ENCODE measurements around the gene ATP5F1C. TPM values are rescaled to one million over a fixed set of nuclear protein-coding genes. Genes with fewer than 3 reads are reported as not detected.

The ATP5F1C gene
- total RNA-seq, 1 experiment from 2014 or later = 288 TPM

GRCh38 chr10:7808686-7809267 is 20.8 kb downstream of the ATP5F1C start:
- H3K4me3 Mint-ChIP-seq = no peak overlapping the region
- DNase-seq (ENCODE audit: low spot score) (no peak), ATAC-seq (no peak)
- H3K9me3 Mint-ChIP-seq = no peaks in the 10 kb centered on the region
- POLR2A ChIA-PET = interaction anchor here (1.1 to 1.7 kb wide), 2 partner anchors 9 to 21 kb away, joined by 3 to 4 read pairs; partner anchors contain the start of genes ATP5F1C, KIN and TAF3
- no peak overlapping the region for H3K27ac Mint-ChIP-seq
- CTCF ChIA-PET = interaction anchor here (0.9 kb wide), 1 partner anchor 9 kb away, joined by 6 read pairs; the partner anchor contains the start of gene TAF3
- TF ChIP-seq ZNF317 (CRISPR knock-in tag; IDR thresholded peaks at IDR 0.05; ENCODE audit: borderline replicate concordance, low read depth) = no peak
- no peak for TF ChIP-seq MLX (CRISPR knock-in tag; IDR thresholded peaks at IDR 0.05)
- peak; percentile 65; the same call in 1 of the 2 replicates for TF ChIP-seq ZNF121 (CRISPR knock-in tag; IDR thresholded peaks at IDR 0.05)
- TF ChIP-seq ATF6 (CRISPR knock-in tag; IDR thresholded peaks at IDR 0.05) = no peak
- peaks cover 17% of the 10 kb centered on the region for H3K4me1 Mint-ChIP-seq
- H3K27me3 Mint-ChIP-seq (ENCODE audit: low read depth) = peaks cover 4% of the 10 kb centered on the region; the same call in 1 of the 2 replicates
- peaks cover 33% of the 10 kb centered on the region for H3K36me3 Mint-ChIP-seq

GRCh38 chr10:7810443-7810842 is 22.5 kb downstream of the ATP5F1C start:
- H3K4me3 Mint-ChIP-seq = no peak overlapping the region
- H3K27ac Mint-ChIP-seq = peak overlapping the region; percentile 2; the same call in 1 of the 2 replicates
- CTCF ChIA-PET = interaction anchor here (0.8 kb wide), 1 partner anchor 123 kb away, joined by 3 read pairs; no protein-coding TSS in a partner anchor
- peaks cover 17% of the 10 kb centered on the region for H3K4me1 Mint-ChIP-seq
- ATAC-seq = no peak
- no peak for DNase-seq (ENCODE audit: low spot score)
- TF ChIP-seq MYBL2 (CRISPR knock-in tag; IDR thresholded peaks at IDR 0.05) (no peak), MLX (CRISPR knock-in tag; IDR thresholded peaks at IDR 0.05) (no peak), ZNF416 (CRISPR knock-in tag; IDR thresholded peaks at IDR 0.05) (no peak), CREB1 (CRISPR knock-in tag; IDR thresholded peaks at IDR 0.05) (no peak), FOXP4 (CRISPR knock-in tag; IDR thresholded peaks at IDR 0.05) (no peak), NR3C1 (CRISPR knock-in tag; conservative IDR thresholded peaks at IDR 0.05; ENCODE audit: low read depth) (no peak), SMAD4 (CRISPR knock-in tag; IDR thresholded peaks at IDR 0.05) (no peak), RORB (CRISPR knock-in tag; IDR thresholded peaks at IDR 0.05) (no peak), RELA (CRISPR knock-in tag; IDR thresholded peaks at IDR 0.05; ENCODE audit: borderline replicate concordance) (no peak), HMGXB4 (CRISPR knock-in tag; IDR thresholded peaks at IDR 0.05) (no peak)
- POLR2A ChIA-PET = no interaction called here
- peaks cover 8% of the 10 kb centered on the region; the same call in 1 of the 2 replicates for H3K27me3 Mint-ChIP-seq (ENCODE audit: low read depth)
- H3K9me3 Mint-ChIP-seq = no peaks in the 10 kb centered on the region
- H3K36me3 Mint-ChIP-seq = peaks cover 17% of the 10 kb centered on the region

- H3K4me3 Mint-ChIP-seq = no peak overlapping the region
- peak overlapping the region; percentile 2; the same call in 1 of the 2 replicates for H3K27ac Mint-ChIP-seq
- H3K27me3 Mint-ChIP-seq (ENCODE audit: low read depth) = peaks cover 8% of the 10 kb centered on the region; the same call in 1 of the 2 replicates
- no peak for ATAC-seq
- peaks cover 14% of the 10 kb centered on the region for H3K36me3 Mint-ChIP-seq
- ChIA-PET POLR2A (no interaction called here), CTCF (interaction anchor here (0.8 kb wide), 1 partner anchor 124 kb away, joined by 3 read pairs; no protein-coding TSS in a partner anchor)
- DNase-seq (ENCODE audit: low spot score) = no peak
- peaks cover 17% of the 10 kb centered on the region for H3K4me1 Mint-ChIP-seq
- no peaks in the 10 kb centered on the region for H3K9me3 Mint-ChIP-seq
- no peak for TF ChIP-seq RORB (CRISPR knock-in tag; IDR thresholded peaks at IDR 0.05)
- TF ChIP-seq TCF7 (CRISPR knock-in tag; IDR thresholded peaks at IDR 0.05; ENCODE audit: low read depth) = no peak
- no peak for TF ChIP-seq ZNF512 (CRISPR knock-in tag; IDR thresholded peaks at IDR 0.05; ENCODE audit: borderline replicate concordance)
- no peak for TF ChIP-seq NR3C1 (CRISPR knock-in tag; conservative IDR thresholded peaks at IDR 0.05; ENCODE audit: low read depth)
- TF ChIP-seq HMGXB4 (CRISPR knock-in tag; IDR thresholded peaks at IDR 0.05) = no peak
- TF ChIP-seq ZNF263 (CRISPR knock-in tag; IDR thresholded peaks at IDR 0.05; ENCODE audit: low read depth) = no peak
- no peak for TF ChIP-seq MYBL2 (CRISPR knock-in tag; IDR thresholded peaks at IDR 0.05)
- no peak for TF ChIP-seq CREM (CRISPR knock-in tag; IDR thresholded peaks at IDR 0.05)
- no peak for TF ChIP-seq SP1 (CRISPR knock-in tag; conservative IDR thresholded peaks at IDR 0.05)
- no peak for TF ChIP-seq TEAD4 (CRISPR knock-in tag; IDR thresholded peaks at IDR 0.05)
- TF ChIP-seq ELF4 (CRISPR knock-in tag; IDR thresholded peaks at IDR 0.05; ENCODE audit: low read depth) = no peak
These were observed 23.0 kb downstream of the ATP5F1C start for GRCh38 chr10:7811000-7811399.

Measured in WTC11 (cell line).